Tibial nerve (tissue), 3 donors: ENCODE measurements around the gene NGEF.

Source experiments
- CTCF ChIP-seq, 5 experiments: fragments of 200-600 bp in 3 of 5; fragments of 450-650 bp in 2 of 5; sonication (generic) in 3 of 5; IDR thresholded peaks; one replicate each; pipeline ENCODE4 v1.5.1; 2016 to 2019; ENCODE audit warnings: antibody characterized with exemption in 5 of 5, mild to moderate bottlenecking in 3 of 5, moderate library complexity in 2 of 5
- POLR2A ChIP-seq, 2 donors: fragments of 450-650 bp; IDR thresholded peaks; one replicate each; pipeline ENCODE4 v1.6.1; 2017; ENCODE audit warnings: antibody characterized with exemption in 2 of 2, mild to moderate bottlenecking in 2 of 2, moderate library complexity in 2 of 2

GRCh38 chr2:232843834-232844233, 169.2 kb downstream of the NGEF start:
- TF ChIP-seq CTCF (IDR thresholded peaks at IDR 0.05) = no peak
- no peak for TF ChIP-seq POLR2A (IDR thresholded peaks at IDR 0.05)
